Thymus (tissue), 11 donors: ENCODE data around the gene SDF2L1. TPM values are rescaled to one million over a fixed set of nuclear protein-coding genes. Genes with fewer than 3 reads are reported as not detected.
A peak's percentile ranks its signal among the peaks of the same experiment; 100 is the strongest.

Experiments
- DNase-seq, 9 donors: peaks; one replicate each; pipeline ENCODE4 v3.0.0-alpha.2; 2013; ENCODE audit warnings: low spot score in 9 of 9, low read depth in 6 of 9, missing footprints in 1 of 9
- H3K27ac ChIP-seq, 2 donors: one replicate each; pipeline ENCODE4 v1.5.1; 2013; ENCODE audit warnings: control low read depth in 1 of 2, low read depth in 1 of 2, low read length in 1 of 2, mild to moderate bottlenecking in 1 of 2, moderate library complexity in 1 of 2
- H3K27me3 ChIP-seq, 2 donors: one replicate each; pipeline ENCODE4 v1.5.1; 2013; ENCODE audit warnings: low read length in 1 of 2; ENCODE audit not compliant: control insufficient read depth in 2 of 2, insufficient read depth in 1 of 2
- H3K36me3 ChIP-seq, 2 donors: one replicate each; pipeline ENCODE4 v1.5.1; 2013; ENCODE audit warnings: low read length in 1 of 2, mild to moderate bottlenecking in 1 of 2, moderate library complexity in 1 of 2; ENCODE audit not compliant: control insufficient read depth in 2 of 2, insufficient read depth in 2 of 2
- H3K4me1 ChIP-seq, 2 donors: one replicate each; pipeline ENCODE4 v1.5.1; 2013; ENCODE audit warnings: low read length in 2 of 2; ENCODE audit not compliant: control insufficient read depth in 2 of 2, insufficient read depth in 2 of 2
- H3K4me3 ChIP-seq, 2 donors: one replicate each; pipeline ENCODE4 v1.5.1; 2013; ENCODE audit warnings: low read length in 2 of 2, control low read depth in 1 of 2, mild to moderate bottlenecking in 1 of 2
- H3K9me3 ChIP-seq, 2 donors: one replicate each; pipeline ENCODE4 v1.5.1; 2013; ENCODE audit warnings: low read length in 1 of 2, mild to moderate bottlenecking in 1 of 2; ENCODE audit not compliant: control insufficient read depth in 2 of 2, insufficient read depth in 1 of 2
- WGBS: extraction: QIAGEN DNeasy Blood & Tissue Kit; methylation state at CpG from one replicate; pipeline ENCODE4 v1.1.7; 2013; 5-methylcytosine and 5-hydroxymethylcytosine counted together
- polyA plus RNA-seq: library from polyadenylated mRNA; stranded (reverse); fragments of 200-250 nt; gene quantifications from one replicate; pipeline ENCODE4 v1.2.3, GENCODE V29; 2013
- total RNA-seq: library from RNA; stranded (reverse); fragments of 120-200 nt; gene quantifications from one replicate; pipeline ENCODE4 v1.2.4, GENCODE V29; 2013
- donor health status: healthy.

SDF2L1 gene
- total and polyA plus RNA-seq, 2 donors: 21.7 to 22.8 TPM

DNA sequence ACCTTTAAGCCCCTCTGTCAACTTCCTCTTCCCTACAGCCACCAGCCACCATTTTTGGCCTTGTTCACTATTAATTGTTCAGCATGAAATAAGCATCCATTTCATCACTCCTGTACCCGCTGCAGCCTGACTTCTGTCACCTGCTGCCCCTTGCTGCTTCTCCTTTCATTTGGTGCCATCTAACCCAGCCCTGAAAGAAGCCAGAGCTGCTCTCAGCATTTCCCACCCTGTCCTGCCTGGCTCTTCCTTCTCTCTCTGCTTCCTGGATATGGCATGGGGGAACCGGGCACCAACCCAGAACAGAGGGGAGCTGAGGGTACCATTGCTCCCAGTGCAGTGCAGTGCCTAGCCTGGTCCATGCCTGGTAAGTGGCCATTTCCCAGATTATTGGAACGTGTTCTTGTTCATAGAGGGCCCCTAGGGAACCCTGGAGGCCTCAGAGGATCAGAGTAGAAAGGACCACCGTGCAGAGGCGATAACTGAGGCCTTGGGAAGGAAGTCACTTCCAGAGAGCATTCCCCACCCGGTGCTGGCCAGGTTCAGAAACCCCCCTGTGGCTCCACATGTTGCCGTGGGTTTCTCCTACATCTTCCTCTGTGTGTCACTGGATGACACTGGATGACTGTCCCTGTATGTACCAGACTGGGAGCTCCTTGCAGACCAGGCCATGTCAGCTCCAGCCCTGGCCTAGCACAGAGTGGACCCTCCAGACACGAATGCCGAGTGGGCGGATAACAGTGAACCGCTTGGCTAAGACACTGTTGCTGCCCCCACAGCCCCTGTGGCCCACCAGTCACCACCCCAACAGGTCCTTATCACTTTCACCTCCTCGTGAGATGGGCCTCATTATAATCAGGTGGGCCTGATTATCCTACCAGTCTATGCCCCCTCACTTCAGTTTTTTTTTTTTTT lies 17.0 kb upstream of the SDF2L1 start:
- Histone ChIP-seq H3K27ac (no peak overlapping the region), H3K4me3 (no peak overlapping the region), H3K4me1 (peaks cover 8 to 13% of the 10 kb centered on the region in 2 donors), H3K9me3 (no peaks in the 10 kb centered on the region), H3K27me3 (no peaks in the 10 kb centered on the region), H3K36me3 (peaks cover 44 to 58% of the 10 kb centered on the region in 2 donors)
- WGBS: 98% methylated on average over 12 of the region's 12 CpGs
- DNase-seq: no peak

DNA sequence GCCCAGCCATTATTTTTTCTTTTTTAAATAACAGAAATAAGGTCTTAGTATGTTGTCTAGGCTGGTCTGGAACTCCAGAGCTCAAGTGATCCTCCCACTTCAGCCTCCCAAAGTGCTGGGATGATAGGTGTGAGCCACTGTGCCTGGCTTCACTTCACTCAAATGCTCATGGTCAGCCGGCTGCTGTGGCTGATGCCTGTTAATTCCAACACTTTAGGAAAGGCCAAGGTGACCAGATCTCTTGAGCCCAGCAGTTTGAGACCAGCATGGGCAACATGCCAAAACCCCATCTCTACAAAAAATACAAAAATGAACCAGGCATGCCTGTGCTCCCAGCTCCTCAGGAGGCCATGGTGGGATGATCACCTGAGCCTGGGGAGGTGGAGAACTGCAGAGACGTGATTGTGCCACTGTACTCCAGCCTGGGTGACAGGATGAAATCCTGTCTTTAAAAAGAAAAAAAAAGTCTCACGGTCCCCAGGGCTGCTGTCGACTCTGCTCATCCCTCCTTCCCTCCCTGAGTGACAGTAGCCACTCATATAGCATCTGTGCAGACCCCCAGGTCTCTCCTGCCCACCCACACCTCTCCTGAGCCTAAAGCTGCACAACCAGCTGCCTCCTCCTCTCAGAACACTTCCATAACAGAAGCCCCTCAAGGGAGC lies 15.9 kb upstream of the SDF2L1 start:
- Histone ChIP-seq H3K36me3 (peaks cover 39 to 57% of the 10 kb centered on the region in 2 donors), H3K27ac (no peak overlapping the region), H3K4me3 (no peak overlapping the region), H3K9me3 (no peaks in the 10 kb centered on the region), H3K4me1 (peaks cover 8 to 16% of the 10 kb centered on the region in 2 donors), H3K27me3 (no peaks in the 10 kb centered on the region)
- no peak for DNase-seq
- WGBS: 92% methylated on average over 4 of the region's 4 CpGs

DNA sequence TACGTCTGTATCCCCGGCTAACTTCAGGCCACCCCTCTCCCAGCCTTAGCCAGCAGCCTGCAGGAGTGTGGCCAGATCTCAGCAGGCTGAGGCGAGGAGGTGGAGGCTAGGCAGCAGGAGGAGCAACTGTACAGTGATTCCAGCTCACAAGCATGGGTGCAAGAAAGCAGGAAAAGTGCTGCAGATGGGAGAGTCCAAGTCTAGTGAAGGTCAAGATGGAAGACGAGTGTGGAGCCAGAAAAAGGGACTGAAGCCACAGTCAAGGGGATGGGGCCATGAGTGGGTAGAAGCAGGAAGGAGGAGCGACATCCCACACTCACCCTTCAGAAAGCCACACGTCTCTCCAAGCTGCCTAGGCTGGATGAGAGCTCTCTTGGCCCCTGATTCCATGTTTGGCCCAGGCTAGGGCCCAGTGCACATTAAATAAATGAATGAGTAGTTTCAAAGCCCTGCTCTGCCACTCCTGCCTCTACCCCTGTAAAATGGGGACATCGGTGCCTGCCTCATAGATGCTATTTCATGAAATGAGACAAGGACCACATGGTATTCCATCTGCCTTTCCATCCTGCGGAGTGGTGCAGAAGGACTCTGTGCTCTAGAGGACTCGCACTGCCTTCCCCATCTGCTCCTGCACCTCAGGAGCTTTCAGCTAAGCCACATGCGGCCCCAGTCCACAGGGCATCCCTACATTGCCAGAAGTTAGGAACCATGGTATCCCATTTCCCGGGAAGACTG lies 15.2 kb upstream of the SDF2L1 start:
- DNase-seq: no peak
- no peaks in the 10 kb centered on the region for H3K9me3 ChIP-seq
- H3K27me3 ChIP-seq: no peaks in the 10 kb centered on the region
- peaks cover 37 to 57% of the 10 kb centered on the region in 2 donors for H3K36me3 ChIP-seq
- peaks cover 8 to 16% of the 10 kb centered on the region in 2 donors for H3K4me1 ChIP-seq
- no peak overlapping the region for H3K27ac ChIP-seq
- H3K4me3 ChIP-seq: no peak overlapping the region
- WGBS: 96% methylated on average over 11 of the region's 11 CpGs

DNA sequence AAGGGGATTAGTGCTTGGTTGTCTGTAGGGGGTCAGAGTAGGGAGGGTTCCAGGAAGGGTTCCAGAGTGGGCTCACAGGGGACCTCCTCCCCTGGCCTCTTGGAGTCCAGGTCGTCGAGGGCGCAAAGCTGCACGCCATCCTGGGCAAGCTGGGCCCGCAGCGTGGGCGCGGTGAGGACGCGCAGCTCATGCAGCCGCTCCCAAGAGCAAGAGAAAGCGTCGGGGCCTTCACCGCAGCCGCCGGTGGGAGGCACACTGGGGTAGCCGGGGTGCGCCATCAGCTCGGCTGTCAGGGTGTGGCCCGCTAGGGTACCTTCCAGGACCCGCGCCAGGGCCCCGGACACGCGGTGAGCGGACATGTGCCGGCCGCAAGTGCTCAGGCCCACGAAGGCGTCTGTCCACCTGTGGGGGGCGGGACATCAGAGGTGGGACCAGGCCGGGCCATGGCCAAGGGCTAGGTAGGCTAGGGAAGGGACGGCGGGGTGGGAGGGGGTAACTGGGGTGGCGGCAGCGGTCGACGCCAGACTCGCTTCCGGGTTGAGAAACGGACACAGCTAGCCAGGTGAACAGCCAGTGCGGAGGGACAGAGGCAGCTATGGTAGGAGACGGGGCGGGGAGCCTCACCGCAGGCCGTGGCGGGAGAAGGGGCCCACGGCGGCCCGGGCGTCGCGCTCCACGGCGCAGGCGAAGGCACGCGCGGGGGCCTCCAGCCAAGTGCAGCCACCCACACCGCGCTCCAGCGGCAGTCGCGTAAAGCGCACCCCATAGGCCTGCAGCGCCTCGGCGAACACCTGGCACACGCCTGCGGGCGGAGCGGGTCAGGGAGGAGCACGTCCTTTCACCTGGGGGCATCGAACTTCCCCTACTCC lies 13.5 kb upstream of the SDF2L1 start:
- DNase-seq: no peak
- no peaks in the 10 kb centered on the region for H3K27me3 ChIP-seq
- WGBS: 83% methylated on average over 74 of the region's 74 CpGs
- H3K27ac ChIP-seq: peak overlapping the region in 1 of 2 donors; percentile 43
- H3K4me1 ChIP-seq: peaks cover 11 to 22% of the 10 kb centered on the region in 2 donors
- peaks cover 23 to 40% of the 10 kb centered on the region in 2 donors for H3K36me3 ChIP-seq
- peaks cover 0 to 9% of the 10 kb centered on the region in 2 donors for H3K9me3 ChIP-seq
- H3K4me3 ChIP-seq: peak overlapping the region; percentile 92 to 98

DNA sequence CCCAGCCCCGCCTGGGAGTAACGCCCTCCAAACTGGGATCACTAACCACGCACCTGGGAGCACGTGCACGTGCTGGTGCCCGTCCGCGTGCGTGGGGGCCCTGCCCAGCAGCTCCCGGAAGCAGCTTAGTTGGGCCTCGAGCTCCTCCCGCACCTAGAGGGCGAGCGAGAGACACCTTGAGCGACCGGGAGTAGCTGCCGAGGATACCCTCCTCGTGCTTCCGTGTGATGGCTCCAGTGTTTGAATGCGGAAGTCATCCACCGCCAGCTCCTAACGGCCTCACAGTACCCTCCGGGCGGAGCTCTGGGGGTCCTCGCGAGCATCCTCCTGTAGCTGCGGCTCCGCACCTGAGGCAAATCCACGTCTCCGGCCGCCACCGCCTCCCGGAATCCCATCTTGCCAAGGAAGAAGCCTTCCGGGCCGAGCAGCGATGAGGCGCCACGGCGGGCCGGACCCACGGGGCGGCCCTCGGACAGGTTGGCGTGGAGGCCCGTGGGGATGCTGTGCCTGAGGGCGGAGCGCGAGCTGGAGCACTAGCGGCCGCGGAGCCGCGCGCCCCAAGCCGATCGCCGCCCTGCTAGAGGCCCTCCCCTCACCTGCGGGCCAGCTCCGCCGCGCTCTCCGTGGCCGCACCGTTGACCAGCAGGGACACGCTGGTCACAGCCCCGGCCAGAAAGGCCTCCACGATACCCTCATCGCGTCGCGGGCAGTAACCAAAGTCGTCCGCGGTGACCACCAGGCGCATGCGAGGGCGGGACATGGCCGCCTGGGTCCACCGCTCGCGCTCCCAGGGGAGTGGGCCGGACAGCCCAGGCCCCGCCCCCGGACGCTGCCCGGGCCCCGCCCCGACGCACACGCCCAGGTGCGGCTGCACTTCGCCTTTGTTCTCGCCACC lies 12.6 kb upstream of the SDF2L1 start, which contains the start of gene YDJC:
Gene YDJC (minus strand): TSS at position 768 of the 895 bp plus-strand sequence. CDS start 8 bp downstream, at position 760.
- H3K36me3 ChIP-seq: peaks cover 17 to 32% of the 10 kb centered on the region in 2 donors
- no peaks in the 10 kb centered on the region for H3K27me3 ChIP-seq
- peaks cover 0 to 9% of the 10 kb centered on the region in 2 donors for H3K9me3 ChIP-seq
- peaks cover 11 to 22% of the 10 kb centered on the region in 2 donors for H3K4me1 ChIP-seq
- peak within 1 kb of the TSS; percentile 92 to 98 for H3K4me3 ChIP-seq
- H3K27ac ChIP-seq: peak within 1 kb of the TSS; percentile 89 to 92
- WGBS: under 1% methylated on average over 93 of the region's 93 CpGs
- DNase-seq: peak; percentile 83 to 97 (median 90)

DNA sequence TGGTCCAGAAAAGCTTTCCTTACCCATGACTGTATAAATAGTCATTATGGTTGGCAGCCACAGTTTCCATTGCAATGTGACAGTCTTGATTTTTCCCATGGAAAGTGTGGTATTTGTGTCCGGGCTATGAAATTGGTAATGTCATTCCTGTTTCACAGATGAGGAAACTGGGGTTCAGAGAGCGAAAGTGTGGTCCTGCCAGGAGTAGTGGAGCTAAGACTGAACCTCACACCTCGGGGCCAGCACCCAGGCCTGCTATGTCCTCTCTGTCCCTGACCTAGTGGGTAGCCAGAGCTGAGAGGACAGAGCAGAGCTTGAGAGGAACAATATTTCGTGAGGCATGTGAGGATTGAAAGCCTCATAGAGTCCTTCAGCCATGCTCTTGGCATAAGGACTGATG lies 11.1 kb upstream of the SDF2L1 start:
- H3K27ac ChIP-seq: no peak overlapping the region
- peaks cover 0 to 9% of the 10 kb centered on the region in 2 donors for H3K9me3 ChIP-seq
- H3K4me1 ChIP-seq: peaks cover 11 to 22% of the 10 kb centered on the region in 2 donors
- no peak for DNase-seq
- no peaks in the 10 kb centered on the region for H3K27me3 ChIP-seq
- WGBS: 97% methylated on average over 4 of the region's 4 CpGs
- H3K4me3 ChIP-seq: no peak overlapping the region
- H3K36me3 ChIP-seq: peaks cover 11 to 23% of the 10 kb centered on the region in 2 donors

DNA sequence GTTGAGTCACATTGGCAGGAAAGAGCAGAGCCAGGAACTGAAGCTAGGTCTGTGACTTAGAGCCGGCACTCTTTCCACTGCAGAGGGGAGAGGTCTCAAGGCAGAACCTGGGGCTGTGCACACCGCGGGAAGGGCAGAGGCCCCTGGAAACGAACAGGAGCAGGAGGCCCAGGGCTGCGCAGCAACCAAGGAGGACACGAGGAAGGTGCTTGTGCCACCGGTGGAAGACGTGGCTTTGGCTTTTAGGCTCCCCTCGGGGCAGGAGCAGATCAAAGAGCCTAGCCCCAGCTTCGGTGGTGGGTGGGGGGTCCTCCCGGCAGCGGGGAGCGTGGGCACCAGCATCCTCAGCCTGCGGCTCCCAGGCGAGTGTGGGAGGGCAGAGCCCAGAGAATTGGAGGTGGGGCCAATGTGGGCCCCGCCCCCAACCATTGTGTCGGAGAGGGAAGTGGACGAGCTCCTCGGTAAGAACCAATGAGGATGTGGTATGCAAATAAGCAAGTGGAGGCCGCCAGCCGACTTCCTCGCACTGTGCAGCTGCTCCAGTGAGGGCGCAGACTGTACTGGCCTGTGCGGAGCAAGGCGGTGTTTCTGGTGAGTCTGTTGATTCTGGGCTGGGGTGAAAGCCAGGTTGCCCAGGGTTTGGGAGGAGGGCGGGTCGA lies 9.7 kb upstream of the SDF2L1 start, which contains the start of gene CCDC116:
Gene CCDC116 (plus strand): TSS at position 524 of the 659 bp plus-strand sequence. CDS start 422 bp downstream, outside the sequence.
- peaks cover 11 to 22% of the 10 kb centered on the region in 2 donors for H3K4me1 ChIP-seq
- peak in 3 of 9 donors; percentile 60 to 77 (median 73) for DNase-seq
- H3K27ac ChIP-seq: peak within 1 kb of the TSS; percentile 32 to 72
- WGBS: 49% methylated on average over 27 of the region's 27 CpGs
- peaks cover 7 to 11% of the 10 kb centered on the region in 2 donors for H3K36me3 ChIP-seq
- peaks cover 0 to 9% of the 10 kb centered on the region in 2 donors for H3K9me3 ChIP-seq
- no peak within 1 kb of the TSS for H3K4me3 ChIP-seq
- no peaks in the 10 kb centered on the region for H3K27me3 ChIP-seq
